HepG2 (cell line): ENCODE measurements around the gene PHACTR1. TPM values are rescaled to one million over a fixed set of nuclear protein-coding genes. Genes with fewer than 3 reads are reported as not detected.

Source experiments
- CCDC6 ChIP-seq: sonication (generic); formaldehyde crosslinking; IDR thresholded peaks from 2 replicates; pipeline ENCODE4 v1.8.1; 2022; ENCODE audit warnings: mild to moderate bottlenecking, missing genetic modification reagents, moderate library complexity
- CENPT ChIP-seq: sonication (generic); formaldehyde crosslinking; IDR thresholded peaks from 2 replicates; pipeline ENCODE4 v1.8.0; 2022; ENCODE audit warnings: low read depth, mild to moderate bottlenecking, moderate library complexity, missing genetic modification reagents
- HDAC1 ChIP-seq: sonication (generic); formaldehyde crosslinking; IDR thresholded peaks from 2 replicates; pipeline ENCODE4 v1.5.1; 2020; ENCODE audit warnings: mild to moderate bottlenecking, missing genetic modification reagents
- MXD3 ChIP-seq: IDR thresholded peaks from 2 replicates; pipeline ENCODE4 v1.6.1; 2016; ENCODE audit warnings: mild to moderate bottlenecking, missing biosample characterization, missing genetic modification reagents
- PHB2 ChIP-seq: fragments of 450-650 bp; IDR thresholded peaks from 2 replicates; pipeline ENCODE4 v1.6.1; 2018; ENCODE audit not compliant: partially characterized antibody
- PPARG ChIP-seq: conservative IDR thresholded peaks from 2 replicates; pipeline ENCODE4 v1.6.1; 2016; ENCODE audit warnings: missing biosample characterization, missing genetic modification reagents
- SMARCE1 ChIP-seq: fragments of 450-650 bp; IDR thresholded peaks from 2 replicates; pipeline ENCODE4 v1.6.1; 2017; ENCODE audit warnings: borderline replicate concordance
- SP5 ChIP-seq: IDR thresholded peaks from 2 replicates; pipeline ENCODE4 v1.6.1; 2016; ENCODE audit warnings: low read depth, borderline replicate concordance
- ZNF558 ChIP-seq: sonication (generic); formaldehyde crosslinking; IDR thresholded peaks from 2 replicates; pipeline ENCODE4 v1.9.0; 2022; ENCODE audit warnings: mild to moderate bottlenecking, missing genetic modification reagents, borderline replicate concordance
- ZNF589 ChIP-seq: sonication (generic); formaldehyde crosslinking; conservative IDR thresholded peaks from 2 replicates; pipeline ENCODE4 v1.8.0; 2022; ENCODE audit warnings: mild to moderate bottlenecking, moderate library complexity, missing genetic modification reagents
- ZNF619 ChIP-seq: sonication (generic); formaldehyde crosslinking; IDR thresholded peaks from 2 replicates; pipeline ENCODE4 v1.4.0; 2020; ENCODE audit warnings: mild to moderate bottlenecking, missing genetic modification reagents
- ZNF816 ChIP-seq: sonication (generic); formaldehyde crosslinking; IDR thresholded peaks from 2 replicates; pipeline ENCODE4 v1.8.0; 2022; ENCODE audit warnings: missing genetic modification reagents, mild to moderate bottlenecking, borderline replicate concordance
- polyA plus RNA-seq, 8 experiments: library from polyadenylated mRNA; depleted of rRNA in 3 of 8; stranded (reverse) in 7 of 8; unstranded in 1 of 8; fragments of >200 nt; fragmentation: Illumina TruSeq in 4 of 8; extraction: Trizol in 4 of 8; gene quantifications; 2 replicates each; pipeline versions ENCODE4 v1.2.1 to v1.2.3, GENCODE V29; 2011 to 2016; ENCODE audit warnings: low read depth in 4 of 8, missing spikeins in 1 of 8, mixed read lengths in 1 of 8; ENCODE audit not compliant: insufficient read depth in 1 of 8
- total RNA-seq, 5 experiments: library from RNA; depleted of rRNA; stranded (reverse); fragments of >200 nt; fragmentation: Illumina TruSeq; extraction: Trizol; gene quantifications; 2 replicates each; pipeline ENCODE4 v1.2.3, GENCODE V29; 2016; ENCODE audit warnings: low read depth in 1 of 5
- TF ChIP-seq, protein P1 (sequence below): fragments of 450-650 bp; IDR thresholded peaks from 2 replicates; pipeline ENCODE4 v1.6.1; 2017; ENCODE audit warnings: mild to moderate bottlenecking
- TF ChIP-seq, protein P2 (sequence below): sonication (generic); formaldehyde crosslinking; IDR thresholded peaks from 2 replicates; pipeline ENCODE4 v1.4.0; 2020; ENCODE audit warnings: mild to moderate bottlenecking, missing genetic modification reagents
- TF ChIP-seq, protein P3 (sequence below): sonication (generic); formaldehyde crosslinking; conservative IDR thresholded peaks from 2 replicates; pipeline ENCODE4 v1.4.0; 2020; ENCODE audit warnings: missing genetic modification reagents

PHACTR1 gene
- total and polyA plus RNA-seq, 2 of the 13 experiments (the other 11 are each of a cell fraction or from before 2014, with no cell fraction given), result 0.09 TPM; not detected in 1

GRCh38 chr6:13328076-13328874 lies 611.7 kb downstream of the PHACTR1 start, which contains the start of gene TBC1D7 (continued):
- TF ChIP-seq SP5 (CRISPR knock-in tag) (peak; percentile 16; the same call in 1 of the 2 replicates), ZNF589 (CRISPR knock-in tag) (no peak), PPARG (0 out of 2 replicates have a peak, but pooled peaks have one; percentile 13), HDAC1 (CRISPR knock-in tag) (peak; percentile 55), ZNF558 (peak; percentile 83; the same call in 1 of the 2 replicates), CENPT (CRISPR knock-in tag) (no peak), MXD3 (CRISPR knock-in tag) (peak; percentile 83; the same call in 1 of the 2 replicates), CCDC6 (peak; percentile 62), PHB2 (no peak), ZNF619 (CRISPR knock-in tag) (no peak), SMARCE1 (no peak), ZNF816 (0 out of 2 replicates have a peak, but pooled peaks have one; percentile 57)
- TF ChIP-seq, protein P1, sequence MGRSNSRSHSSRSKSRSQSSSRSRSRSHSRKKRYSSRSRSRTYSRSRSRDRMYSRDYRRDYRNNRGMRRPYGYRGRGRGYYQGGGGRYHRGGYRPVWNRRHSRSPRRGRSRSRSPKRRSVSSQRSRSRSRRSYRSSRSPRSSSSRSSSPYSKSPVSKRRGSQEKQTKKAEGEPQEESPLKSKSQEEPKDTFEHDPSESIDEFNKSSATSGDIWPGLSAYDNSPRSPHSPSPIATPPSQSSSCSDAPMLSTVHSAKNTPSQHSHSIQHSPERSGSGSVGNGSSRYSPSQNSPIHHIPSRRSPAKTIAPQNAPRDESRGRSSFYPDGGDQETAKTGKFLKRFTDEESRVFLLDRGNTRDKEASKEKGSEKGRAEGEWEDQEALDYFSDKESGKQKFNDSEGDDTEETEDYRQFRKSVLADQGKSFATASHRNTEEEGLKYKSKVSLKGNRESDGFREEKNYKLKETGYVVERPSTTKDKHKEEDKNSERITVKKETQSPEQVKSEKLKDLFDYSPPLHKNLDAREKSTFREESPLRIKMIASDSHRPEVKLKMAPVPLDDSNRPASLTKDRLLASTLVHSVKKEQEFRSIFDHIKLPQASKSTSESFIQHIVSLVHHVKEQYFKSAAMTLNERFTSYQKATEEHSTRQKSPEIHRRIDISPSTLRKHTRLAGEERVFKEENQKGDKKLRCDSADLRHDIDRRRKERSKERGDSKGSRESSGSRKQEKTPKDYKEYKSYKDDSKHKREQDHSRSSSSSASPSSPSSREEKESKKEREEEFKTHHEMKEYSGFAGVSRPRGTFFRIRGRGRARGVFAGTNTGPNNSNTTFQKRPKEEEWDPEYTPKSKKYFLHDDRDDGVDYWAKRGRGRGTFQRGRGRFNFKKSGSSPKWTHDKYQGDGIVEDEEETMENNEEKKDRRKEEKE, result no peak
- TF ChIP-seq, protein P2, sequence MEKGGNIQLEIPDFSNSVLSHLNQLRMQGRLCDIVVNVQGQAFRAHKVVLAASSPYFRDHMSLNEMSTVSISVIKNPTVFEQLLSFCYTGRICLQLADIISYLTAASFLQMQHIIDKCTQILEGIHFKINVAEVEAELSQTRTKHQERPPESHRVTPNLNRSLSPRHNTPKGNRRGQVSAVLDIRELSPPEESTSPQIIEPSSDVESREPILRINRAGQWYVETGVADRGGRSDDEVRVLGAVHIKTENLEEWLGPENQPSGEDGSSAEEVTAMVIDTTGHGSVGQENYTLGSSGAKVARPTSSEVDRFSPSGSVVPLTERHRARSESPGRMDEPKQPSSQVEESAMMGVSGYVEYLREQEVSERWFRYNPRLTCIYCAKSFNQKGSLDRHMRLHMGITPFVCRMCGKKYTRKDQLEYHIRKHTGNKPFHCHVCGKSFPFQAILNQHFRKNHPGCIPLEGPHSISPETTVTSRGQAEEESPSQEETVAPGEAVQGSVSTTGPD (CRISPR knock-in tag), result no peak; the same call in 1 of the 2 replicates
- TF ChIP-seq, protein P3, sequence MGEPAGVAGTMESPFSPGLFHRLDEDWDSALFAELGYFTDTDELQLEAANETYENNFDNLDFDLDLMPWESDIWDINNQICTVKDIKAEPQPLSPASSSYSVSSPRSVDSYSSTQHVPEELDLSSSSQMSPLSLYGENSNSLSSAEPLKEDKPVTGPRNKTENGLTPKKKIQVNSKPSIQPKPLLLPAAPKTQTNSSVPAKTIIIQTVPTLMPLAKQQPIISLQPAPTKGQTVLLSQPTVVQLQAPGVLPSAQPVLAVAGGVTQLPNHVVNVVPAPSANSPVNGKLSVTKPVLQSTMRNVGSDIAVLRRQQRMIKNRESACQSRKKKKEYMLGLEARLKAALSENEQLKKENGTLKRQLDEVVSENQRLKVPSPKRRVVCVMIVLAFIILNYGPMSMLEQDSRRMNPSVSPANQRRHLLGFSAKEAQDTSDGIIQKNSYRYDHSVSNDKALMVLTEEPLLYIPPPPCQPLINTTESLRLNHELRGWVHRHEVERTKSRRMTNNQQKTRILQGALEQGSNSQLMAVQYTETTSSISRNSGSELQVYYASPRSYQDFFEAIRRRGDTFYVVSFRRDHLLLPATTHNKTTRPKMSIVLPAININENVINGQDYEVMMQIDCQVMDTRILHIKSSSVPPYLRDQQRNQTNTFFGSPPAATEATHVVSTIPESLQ (CRISPR knock-in tag), result no peak
